ENCODE measurements around the gene COL26A1. TPM values are rescaled to one million over a fixed set of nuclear protein-coding genes. Genes with fewer than 3 reads are reported as not detected.

Gene COL26A1
- total RNA-seq, 1 donor from 2014 or later: 0.58 TPM

GRCh38 chr7:101401390-101402080, 38.9 kb downstream of the COL26A1 start:
- Histone ChIP-seq H3K27ac (no peak overlapping the region), H3K36me3 (no peaks in the 10 kb centered on the region), H3K9me3 (no peaks in the 10 kb centered on the region), H3K4me1 (no peaks in the 10 kb centered on the region), H3K27me3 (peaks cover 6% of the 10 kb centered on the region), H3K4me3 (no peak overlapping the region)
- TF ChIP-seq CTCF (IDR thresholded peaks at IDR 0.05): no peak
- intact Hi-C loops (cut with DNase I): no loop called here
- DNase-seq (no peak), ATAC-seq (no peak)

DNA sequence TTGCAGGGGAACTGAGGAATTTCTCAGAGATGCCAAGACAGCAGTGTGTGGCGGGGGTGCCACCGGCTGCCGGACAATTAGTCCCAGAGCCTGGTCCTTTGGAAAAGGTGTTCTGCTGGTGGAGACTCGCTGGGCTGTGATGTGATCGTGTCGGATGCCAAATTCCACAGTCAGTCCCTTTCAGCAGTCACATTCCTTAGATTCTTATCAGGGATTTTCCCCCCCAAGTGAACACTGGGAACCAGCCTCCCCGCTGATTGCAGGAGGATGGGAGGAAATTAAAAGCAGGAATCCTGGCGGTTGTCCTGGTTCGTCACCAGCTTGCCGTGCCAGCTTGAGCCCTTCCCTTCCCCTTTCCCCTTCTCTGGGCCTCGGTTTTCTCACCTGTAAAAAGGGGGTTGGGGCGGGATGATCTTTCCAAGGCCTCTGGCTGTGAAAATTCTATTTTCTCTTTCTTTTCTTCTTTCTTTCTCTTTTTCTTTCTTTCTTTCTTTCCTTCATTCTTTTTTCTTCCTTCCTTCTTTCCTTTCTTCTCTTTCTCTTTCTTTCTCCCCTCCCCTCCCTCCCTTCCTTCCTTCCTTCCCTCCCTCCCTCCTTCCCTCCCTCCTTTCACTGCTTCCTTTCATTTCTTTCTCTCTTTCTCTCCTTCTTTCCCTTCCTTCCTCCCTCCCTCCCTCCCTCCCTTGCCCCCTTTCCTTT, 39.6 kb downstream of the COL26A1 start:
- Histone ChIP-seq H3K4me1 (no peaks in the 10 kb centered on the region), H3K27me3 (peaks cover 6% of the 10 kb centered on the region), H3K4me3 (no peak overlapping the region), H3K27ac (no peak overlapping the region), H3K9me3 (no peaks in the 10 kb centered on the region), H3K36me3 (no peaks in the 10 kb centered on the region)
- intact Hi-C loops (cut with DNase I): no loop called here
- ATAC-seq (peak; percentile 53), DNase-seq (no peak)
- no peak for TF ChIP-seq CTCF (IDR thresholded peaks at IDR 0.05)

DNA sequence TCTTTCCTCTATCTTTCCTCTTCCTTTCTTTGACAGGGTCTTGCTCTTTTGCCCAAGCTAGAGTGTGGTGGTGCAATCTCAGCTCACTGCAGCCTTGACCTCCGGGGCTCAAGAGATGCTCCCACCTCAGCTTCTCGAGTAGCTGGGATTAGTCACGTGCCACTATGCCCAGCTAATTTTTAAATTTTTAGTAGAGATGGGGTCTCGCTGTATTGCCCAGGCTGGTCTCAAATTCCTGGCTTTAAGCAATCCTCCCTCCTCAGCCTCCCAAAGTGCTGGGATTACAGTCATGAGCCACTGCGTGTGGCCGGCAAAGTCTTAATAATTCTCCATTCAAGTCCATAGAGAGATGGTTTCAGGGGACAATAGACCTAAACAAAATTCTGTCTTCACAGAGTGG, 40.2 kb downstream of the COL26A1 start:
- Histone ChIP-seq H3K27ac (no peak overlapping the region), H3K27me3 (peaks cover 6% of the 10 kb centered on the region), H3K4me3 (no peak overlapping the region), H3K36me3 (no peaks in the 10 kb centered on the region), H3K9me3 (no peaks in the 10 kb centered on the region), H3K4me1 (no peaks in the 10 kb centered on the region)
- ATAC-seq: no peak
- no peak for TF ChIP-seq CTCF (IDR thresholded peaks at IDR 0.05)
- DNase-seq: no peak
- intact Hi-C loops (cut with DNase I): no loop called here

DNA sequence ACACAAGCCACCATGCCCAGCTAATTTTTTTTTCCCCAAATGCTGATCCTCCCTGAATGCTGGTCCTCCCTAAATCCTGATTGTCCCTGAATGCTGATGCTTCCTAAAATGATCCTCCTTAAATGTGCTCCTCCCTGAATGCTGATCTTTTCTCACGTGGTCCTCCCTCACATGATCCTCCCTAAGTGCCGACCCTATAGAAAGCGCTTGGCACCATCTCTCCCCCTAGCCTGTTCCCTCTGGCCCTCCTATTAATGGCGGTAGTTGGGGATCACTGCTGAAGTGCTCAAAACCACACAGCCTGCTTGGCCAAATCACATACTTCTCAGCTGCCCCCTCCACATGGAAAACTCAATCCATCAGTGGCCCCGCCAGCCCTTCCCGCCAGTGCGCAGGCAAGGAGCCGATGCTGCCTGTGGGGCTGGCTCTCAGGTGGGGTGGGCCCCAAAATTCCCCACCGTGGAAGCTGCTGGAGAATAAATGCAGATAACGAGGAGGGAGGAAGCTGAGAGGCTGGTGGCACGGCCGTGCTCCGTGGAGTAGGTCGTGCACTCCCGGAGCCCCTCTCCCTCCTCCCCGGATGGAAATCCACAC, 42.9 kb downstream of the COL26A1 start:
- DNase-seq: no peak
- Histone ChIP-seq H3K36me3 (no peaks in the 10 kb centered on the region), H3K9me3 (no peaks in the 10 kb centered on the region), H3K4me3 (no peak overlapping the region), H3K4me1 (no peaks in the 10 kb centered on the region), H3K27ac (no peak overlapping the region), H3K27me3 (no peaks in the 10 kb centered on the region)
- no peak for TF ChIP-seq CTCF (IDR thresholded peaks at IDR 0.05)
- intact Hi-C loops (cut with DNase I): no loop called here
- no peak for ATAC-seq

GRCh38 chr7:101410743-101411507, 48.2 kb downstream of the COL26A1 start:
- Histone ChIP-seq H3K27me3 (no peaks in the 10 kb centered on the region), H3K27ac (no peak overlapping the region), H3K4me3 (no peak overlapping the region), H3K9me3 (no peaks in the 10 kb centered on the region), H3K4me1 (no peaks in the 10 kb centered on the region), H3K36me3 (no peaks in the 10 kb centered on the region)
- peak; percentile 85 for ATAC-seq
- intact Hi-C loops (cut with DNase I): no loop called here
- TF ChIP-seq CTCF (IDR thresholded peaks at IDR 0.05): peak; percentile 87
- no peak for DNase-seq
